OCI-LY1 (cell line): Measurements from ENCODE around the gene KLHL6.

Source experiments
- EZH2 ChIP-seq: fragments of 200-600 bp; sonication (generic), shearing (Covaris generic); IDR thresholded peaks from 2 replicates; pipeline ENCODE4 v1.8.0; 2017; ENCODE audit warnings: borderline replicate concordance, mixed run types, mild to moderate bottlenecking, antibody characterized with exemption, low read length, moderate library complexity, mixed read lengths
- TF ChIP-seq, protein P1 (sequence below): fragments of 200-600 bp; sonication (generic), shearing (Covaris generic); IDR thresholded peaks from 2 replicates; pipeline ENCODE4 v1.5.1; 2017; ENCODE audit warnings: mild to moderate bottlenecking, antibody characterized with exemption, low read length, moderate library complexity, mixed read lengths

DNA sequence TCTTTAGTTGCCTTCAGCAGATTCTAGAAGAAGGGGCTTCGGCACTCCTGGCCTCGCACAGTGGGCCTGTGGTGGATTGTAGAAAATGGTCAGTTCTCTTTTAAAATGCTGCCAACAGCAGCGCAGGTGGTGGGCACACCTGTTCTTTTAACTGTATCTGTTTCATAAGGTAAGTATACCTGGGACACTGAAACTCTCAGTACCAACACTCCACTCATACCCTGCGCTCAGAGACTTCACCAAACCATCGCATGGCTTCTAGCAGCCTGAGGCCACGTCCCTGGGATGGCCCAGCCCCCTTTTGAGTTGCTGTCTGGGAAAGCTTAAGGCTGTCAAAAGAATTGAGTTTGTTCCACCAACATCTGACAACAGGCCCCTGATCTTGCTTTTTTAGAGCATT, 70.4 kb downstream of the KLHL6 start:
- no peak for TF ChIP-seq EZH2
- TF ChIP-seq, protein P1, sequence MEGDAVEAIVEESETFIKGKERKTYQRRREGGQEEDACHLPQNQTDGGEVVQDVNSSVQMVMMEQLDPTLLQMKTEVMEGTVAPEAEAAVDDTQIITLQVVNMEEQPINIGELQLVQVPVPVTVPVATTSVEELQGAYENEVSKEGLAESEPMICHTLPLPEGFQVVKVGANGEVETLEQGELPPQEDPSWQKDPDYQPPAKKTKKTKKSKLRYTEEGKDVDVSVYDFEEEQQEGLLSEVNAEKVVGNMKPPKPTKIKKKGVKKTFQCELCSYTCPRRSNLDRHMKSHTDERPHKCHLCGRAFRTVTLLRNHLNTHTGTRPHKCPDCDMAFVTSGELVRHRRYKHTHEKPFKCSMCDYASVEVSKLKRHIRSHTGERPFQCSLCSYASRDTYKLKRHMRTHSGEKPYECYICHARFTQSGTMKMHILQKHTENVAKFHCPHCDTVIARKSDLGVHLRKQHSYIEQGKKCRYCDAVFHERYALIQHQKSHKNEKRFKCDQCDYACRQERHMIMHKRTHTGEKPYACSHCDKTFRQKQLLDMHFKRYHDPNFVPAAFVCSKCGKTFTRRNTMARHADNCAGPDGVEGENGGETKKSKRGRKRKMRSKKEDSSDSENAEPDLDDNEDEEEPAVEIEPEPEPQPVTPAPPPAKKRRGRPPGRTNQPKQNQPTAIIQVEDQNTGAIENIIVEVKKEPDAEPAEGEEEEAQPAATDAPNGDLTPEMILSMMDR: no peak
